ENCODE measurements around the gene CEP131. TPM values are rescaled to one million over a fixed set of nuclear protein-coding genes. Genes with fewer than 3 reads are reported as not detected.

Gene CEP131
- total and polyA plus RNA-seq, 2 of the 8 experiments (the other 6 are each of a cell fraction or from before 2014, with no cell fraction given) = 5.9 to 23.2 TPM

- peaks cover 0 to 3% (median 0%) of the 10 kb centered on the region in 4 experiments; a peak in 3 of 8 replicates for H3K36me3 ChIP-seq (ENCODE audit: control insufficient read depth in 2 of 4, insufficient read depth in 4 of 4, low read length in 3 of 4)
- no peak overlapping the region for H2BK12ac ChIP-seq (ENCODE audit: low read depth, low read length)
- no peak for DNase-seq (ENCODE audit: low read depth in 1 of 2, low spot score in 2 of 2)
- ChIA-PET POLR2A (ENCODE audit: partially characterized antibody) (no interaction called here), CTCF (ENCODE audit: partially characterized antibody) (interaction anchor here (1.0 to 1.5 kb wide), 3 partner anchors 12 to 176 kb away, joined by 3 to 4 read pairs (median 3); no protein-coding TSS in a partner anchor)
- H3K27me3 ChIP-seq (replicated peaks in 1 of 4; ENCODE audit: control insufficient read depth in 3 of 4, extremely low read depth in 1 of 4, insufficient read depth in 3 of 4, low read length in 3 of 4) = no peaks in the 10 kb centered on the region
- H2AK5ac ChIP-seq (ENCODE audit: low read depth, low read length) = no peak overlapping the region
- peaks cover 5% of the 10 kb centered on the region; the same call in 1 of the 2 replicates for H3K79me1 ChIP-seq (ENCODE audit: low read depth, low read length)
- H2BK120ac ChIP-seq (replicated peaks; ENCODE audit: low read depth, low read length) = no peak overlapping the region
- WGBS, 2 experiments (ENCODE audit: extremely low coverage in 1 of 2, insufficient coverage in 1 of 2, insufficient read length in 1 of 2, insufficient replicate concordance in 2 of 2, low coverage in 1 of 2, low lambda C conversion rate in 2 of 2, missing lambda C conversion rate in 1 of 2) = 94% methylated on average over 8 of the region's 10 CpGs; no CpG with 5 or more reads in 1 of the 2 experiments
- H2BK5ac ChIP-seq (ENCODE audit: low read depth, low read length) = no peak overlapping the region
- no peak overlapping the region for H4K8ac ChIP-seq (ENCODE audit: extremely low read depth, insufficient read depth, low read length)
- H2BK15ac ChIP-seq (ENCODE audit: low read length) = no peak overlapping the region
- H2BK20ac ChIP-seq (ENCODE audit: low read length) = no peak overlapping the region
- H3K4me3 ChIP-seq (ENCODE audit: extremely low read depth in 1 of 4, insufficient read depth in 2 of 4, low read depth in 3 of 4, low read length in 4 of 4) = no peak overlapping the region
- H3K4me2 ChIP-seq (ENCODE audit: insufficient read depth in 1 of 2, low read depth in 2 of 2, low read length in 2 of 2) = no peak overlapping the region
- no peaks in the 10 kb centered on the region; a peak in 1 of 7 replicates for H3K4me1 ChIP-seq (replicated peaks in 1 of 4; ENCODE audit: control insufficient read depth in 3 of 4, insufficient read depth in 4 of 4, low read length in 3 of 4)
- no peak overlapping the region for H3K27ac ChIP-seq (ENCODE audit: low read depth, low read length)
- no peak overlapping the region for H3K9ac ChIP-seq (replicated peaks in 1 of 4; ENCODE audit: extremely low read depth in 1 of 4, low read depth in 3 of 4, low read length in 3 of 4)
- H3K9me3 ChIP-seq (ENCODE audit: insufficient read depth in 2 of 2, low read depth in 1 of 2, low read length in 1 of 2) = no peaks in the 10 kb centered on the region
- H4K5ac ChIP-seq (ENCODE audit: insufficient read length, low read depth, low read length) = no peak overlapping the region
- no peak overlapping the region for H3K56ac ChIP-seq (replicated peaks; ENCODE audit: insufficient read length, low read depth, low read length)
- H3K23ac ChIP-seq (ENCODE audit: insufficient read length) = no peak overlapping the region
- H3K14ac ChIP-seq (ENCODE audit: insufficient read length) = no peak overlapping the region
- H3K79me2 ChIP-seq (ENCODE audit: control insufficient read depth in 1 of 2, insufficient read depth in 2 of 2, low read length in 2 of 2) = no peaks in the 10 kb centered on the region; a peak in 2 of 4 replicates
- peaks cover 3% of the 10 kb centered on the region; the same call in 1 of the 2 replicates for H3K23me2 ChIP-seq (ENCODE audit: low read depth, low read length)
- no peak overlapping the region for H2AFZ ChIP-seq (ENCODE audit: low read length)
- peaks cover 3 to 14% of the 10 kb centered on the region in 2 experiments for H4K20me1 ChIP-seq (replicated peaks in 1 of 2; ENCODE audit: control insufficient read depth in 1 of 2, insufficient read depth in 2 of 2, low read length in 2 of 2)
- H3K4ac ChIP-seq (replicated peaks; ENCODE audit: insufficient read length, low read depth, low read length) = no peak overlapping the region
- no peak overlapping the region for H4K91ac ChIP-seq (replicated peaks; ENCODE audit: insufficient read length, low read length)
- no peak overlapping the region for H3K18ac ChIP-seq (ENCODE audit: extremely low read depth, low read length)
- no peak for FAIRE-seq
- no peak for TF ChIP-seq E2F6 (IDR thresholded peaks at IDR 0.05)
- no peak for TF ChIP-seq JUND (IDR thresholded peaks at IDR 0.05; ENCODE audit: low read length)
- TF ChIP-seq POLR2A (IDR thresholded peaks at IDR 0.05; ENCODE audit: control extremely low read depth in 1 of 2, low read depth in 2 of 2, low read length in 2 of 2) = no peak
- TF ChIP-seq MAFK (IDR thresholded peaks at IDR 0.05; ENCODE audit: low read depth, low read length) = no peak
- no peak for TF ChIP-seq RNF2 (IDR thresholded peaks at IDR 0.05; ENCODE audit: borderline replicate concordance, low read depth, low read length, missing control alignments, poor library complexity, severe bottlenecking)
- TF ChIP-seq SP2 (IDR thresholded peaks at IDR 0.05; ENCODE audit: low read length) = no peak
- TF ChIP-seq TBP (IDR thresholded peaks at IDR 0.05; ENCODE audit: low read depth, low read length) = no peak
- no peak for TF ChIP-seq SIRT6 (IDR thresholded peaks at IDR 0.05; ENCODE audit: low read length)
- no peak for TF ChIP-seq KDM4A (IDR thresholded peaks at IDR 0.05; ENCODE audit: low read depth, low read length, severe bottlenecking)
- TF ChIP-seq KDM5A (IDR thresholded peaks at IDR 0.05; ENCODE audit: low read length) = no peak
- TF ChIP-seq RXRA (IDR thresholded peaks at IDR 0.05; ENCODE audit: insufficient read depth, low read depth, low read length) = no peak
- no peak for TF ChIP-seq RFX5 (IDR thresholded peaks at IDR 0.05; ENCODE audit: borderline replicate concordance, low read depth, low read length)
- TF ChIP-seq KDM1A (IDR thresholded peaks at IDR 0.05; ENCODE audit: borderline replicate concordance, low read length) = no peak
Observed at GRCh38 chr17:81208651-81209050, 14.1 kb downstream of the CEP131 start.

Measured in H1 (cell line).